GM12878 (cell line): ENCODE results near the gene SPOCK1. TPM values are rescaled to one million over a fixed set of nuclear protein-coding genes. Genes with fewer than 3 reads are reported as not detected.

ENCODE experiments used
- ATAC-seq: fragments of 200-7000 bp; cut with Tn5 transposase; 3 replicates; pipeline ENCODE4 v1.9.1; 2020; ENCODE audit warnings: mild to moderate bottlenecking, moderate library complexity
- BruUV-seq: library from RNA; stranded (reverse); fragments of 400-500 nt; replicated peaks from 2 replicates; lab custom pipeline; 2021; lab: Mats Ljungman, UMichigan
- CTCF ChIA-PET: fragments of 300-600 bp; sonication (Branson Sonifier 250); formaldehyde crosslinking; extraction: SDS; loops from one replicate; lab custom pipeline; 2021; ENCODE audit warnings: inconsistent platforms; lab: Yijun Ruan, JAX
- POLR2A ChIA-PET: fragments of 350-600 bp; formaldehyde crosslinking; extraction: SDS; loops from one replicate; lab custom pipeline; 2021; ENCODE audit warnings: inconsistent platforms; lab: Charles Lee
- RAD21 ChIA-PET: fragments of 300-600 bp; sonication (Branson Sonifier 250); formaldehyde crosslinking; loops from one replicate; lab custom pipeline; 2023; ENCODE audit warnings: antibody characterized with exemption; ENCODE audit not compliant: unreplicated experiment; lab: Charles Lee
- SMC1A ChIA-PET: fragments of 300-600 bp; sonication (Branson Sonifier 250); formaldehyde crosslinking; loops from one replicate; lab custom pipeline; 2023; ENCODE audit not compliant: unreplicated experiment, uncharacterized antibody; lab: Charles Lee
- DNase-seq: peaks from one replicate; pipeline ENCODE4 v3.0.0-alpha.2; 2011; ENCODE audit warnings: low read depth, low spot score
- FAIRE-seq: peaks from 3 replicates; lab custom pipeline; 2011; peaks lifted over from hg19 to GRCh38; lab: Jason Lieb, UNC
- H2AFZ ChIP-seq: 2 replicates; pipeline ENCODE4 v1.6.0; 2011; ENCODE audit warnings: low read depth, low read length, control low read depth; ENCODE audit not compliant: control insufficient read depth
- H3K27ac ChIP-seq: 2 replicates; pipeline ENCODE4 v1.5.1; 2011; ENCODE audit warnings: control low read depth; ENCODE audit not compliant: control insufficient read depth, insufficient read depth
- H3K27me3 ChIP-seq, 2 experiments: replicated peaks in 1 of 2; 2 replicates each; pipeline versions ENCODE4 v1.6.0 to v1.6.1; 2011; ENCODE audit warnings: low read length in 1 of 2; ENCODE audit not compliant: control insufficient read depth in 2 of 2, insufficient read depth in 2 of 2
- H3K36me3 ChIP-seq, 2 experiments: 2 replicates each; pipeline ENCODE4 v1.5.1; 2011; ENCODE audit warnings: low read length in 1 of 2; ENCODE audit not compliant: control insufficient read depth in 2 of 2, insufficient read depth in 2 of 2
- H3K4me1 ChIP-seq: 2 replicates; pipeline ENCODE4 v1.6.1; 2011; ENCODE audit warnings: mild to moderate bottlenecking, low read length, moderate library complexity, mixed read lengths; ENCODE audit not compliant: control insufficient read depth, insufficient read depth
- H3K4me2 ChIP-seq: 2 replicates; pipeline ENCODE4 v1.6.0; 2011; ENCODE audit warnings: control low read depth; ENCODE audit not compliant: control insufficient read depth, insufficient read depth
- H3K4me3 ChIP-seq: fragments of 200-600 bp; sonication (generic); 2 replicates; pipeline ENCODE4 v1.5.1; 2016
- H3K79me2 ChIP-seq: 2 replicates; pipeline ENCODE4 v1.6.0; 2011; ENCODE audit warnings: low read length; ENCODE audit not compliant: control insufficient read depth, insufficient read depth
- H3K9ac ChIP-seq: 2 replicates; pipeline ENCODE4 v1.8.0; 2011; ENCODE audit warnings: low read length, control low read depth, mixed read lengths; ENCODE audit not compliant: control insufficient read depth, insufficient read depth
- H3K9me3 ChIP-seq: replicated peaks from 3 replicates; pipeline ENCODE4 v1.5.1; 2011; ENCODE audit warnings: mild to moderate bottlenecking, low read length; ENCODE audit not compliant: control insufficient read depth, insufficient read depth
- H4K20me1 ChIP-seq: 2 replicates; pipeline ENCODE4 v1.6.0; 2011; ENCODE audit not compliant: control insufficient read depth, insufficient read depth
- BACH1 ChIP-seq: fragments of 450-650 bp; IDR thresholded peaks from 2 replicates; pipeline ENCODE4 v1.6.1; 2017; ENCODE audit warnings: mild to moderate bottlenecking, borderline replicate concordance
- CBFB ChIP-seq: IDR thresholded peaks from 2 replicates; pipeline ENCODE4 v1.6.1; 2016; ENCODE audit warnings: antibody characterized with exemption, low read depth
- FOXK2 ChIP-seq: fragments of 450-650 bp; IDR thresholded peaks from 2 replicates; pipeline ENCODE4 v1.6.1; 2017; ENCODE audit warnings: mild to moderate bottlenecking, moderate library complexity
- HDAC2 ChIP-seq: fragments of 200-600 bp; sonication (generic); IDR thresholded peaks from 2 replicates; pipeline ENCODE4 v1.6.1; 2017
- KDM1A ChIP-seq: fragments of 200-600 bp; sonication (generic); IDR thresholded peaks from 2 replicates; pipeline ENCODE4 v1.6.1; 2016; ENCODE audit warnings: borderline replicate concordance
- MTA2 ChIP-seq: fragments of 450-650 bp; IDR thresholded peaks from 2 replicates; pipeline ENCODE4 v1.6.1; 2016; ENCODE audit warnings: low read depth, mild to moderate bottlenecking, moderate library complexity
- MXI1 ChIP-seq: fragments of 150-350 bp; IDR thresholded peaks from 2 replicates; pipeline ENCODE4 v1.6.1; 2011; ENCODE audit warnings: low read depth, mild to moderate bottlenecking, inconsistent platforms, low read length, improper control_type of control experiment
- MYC ChIP-seq: IDR thresholded peaks from 2 replicates; pipeline ENCODE4 v1.6.1; 2011; ENCODE audit warnings: mild to moderate bottlenecking, low read length, moderate library complexity, inconsistent platforms; ENCODE audit not compliant: insufficient read depth, insufficient replicate concordance, insufficient read length, severe bottlenecking
- POLR2A ChIP-seq: IDR thresholded peaks from 2 replicates; pipeline ENCODE4 v1.6.1; 2011; ENCODE audit warnings: low read depth, mild to moderate bottlenecking, low read length
- SREBF1 ChIP-seq: IDR thresholded peaks from 2 replicates; pipeline ENCODE4 v1.6.1; 2012; ENCODE audit warnings: mild to moderate bottlenecking, low read length
- SUZ12 ChIP-seq: fragments of 200-600 bp; sonication (generic); IDR thresholded peaks from one replicate; pipeline ENCODE4 v1.6.1; 2018; ENCODE audit warnings: antibody characterized with exemption, mild to moderate bottlenecking; ENCODE audit not compliant: unreplicated experiment
- ZBED1 ChIP-seq: IDR thresholded peaks from 2 replicates; pipeline ENCODE4 v1.6.1; 2016; ENCODE audit warnings: borderline replicate concordance
- ZSCAN29 ChIP-seq: fragments of 450-650 bp; IDR thresholded peaks from 2 replicates; pipeline ENCODE4 v1.6.1; 2017; ENCODE audit warnings: mild to moderate bottlenecking, moderate library complexity
- ZZZ3 ChIP-seq: IDR thresholded peaks from 2 replicates; pipeline ENCODE4 v1.6.1; 2011; ENCODE audit warnings: low read depth; ENCODE audit not compliant: control insufficient read depth, insufficient read length
- WGBS: methylation state at CpG from one replicate; pipeline ENCODE4 v1.1.6; 2016; ENCODE audit warnings: low lambda C conversion rate; ENCODE audit not compliant: insufficient replicate concordance, insufficient coverage; ENCODE audit errors: missing lambda C conversion rate; 5-methylcytosine and 5-hydroxymethylcytosine counted together
- in situ Hi-C: fragments of 300-500 bp; cut with MboI; formaldehyde crosslinking; loops from 9 replicates; pipeline ENCODE4 v1.14.3; 2018; ENCODE audit warnings: mixed read lengths
- intact Hi-C: fragments of 100-400 bp; cut with micrococcal nuclease; formaldehyde crosslinking; loops from one replicate; pipeline ENCODE4 v1.14.2; 2022; ENCODE audit not compliant: unreplicated experiment
- polyA plus RNA-seq, 11 experiments: library from polyadenylated mRNA; depleted of rRNA in 4 of 11; unstranded in 6 of 11; stranded (reverse) in 5 of 11; fragments of >200 nt; fragmentation: Nextera tagmentation in 4 of 11; fragmentation: Illumina TruSeq in 1 of 11; extraction: Ambion mirVana in 4 of 11; extraction: Trizol in 1 of 11; gene quantifications; 1 replicate in 1 of 11; 2 replicates in 10 of 11; pipeline versions ENCODE4 v1.2.1 to v1.2.3, GENCODE V29; 2011 to 2016; ENCODE audit warnings: inconsistent platforms in 2 of 11, missing spikeins in 2 of 11, low read depth in 1 of 11
- total RNA-seq, 4 experiments: library from RNA; depleted of rRNA in 3 of 4; stranded (reverse); fragments of >200 nt in 3 of 4; fragmentation: Illumina TruSeq in 1 of 4; extraction: Trizol in 1 of 4; gene quantifications; 2 replicates each; pipeline versions ENCODE4 v1.2.1 to v1.2.3, GENCODE V29; 2013 to 2021
- TF ChIP-seq, protein P1 (sequence below): IDR thresholded peaks from 2 replicates; pipeline ENCODE4 v1.6.1; 2012; ENCODE audit warnings: improper control_type of control experiment, low read depth, low read length; ENCODE audit not compliant: insufficient replicate concordance
- TF ChIP-seq, protein P2 (sequence below): fragments of 450-650 bp; IDR thresholded peaks from 2 replicates; pipeline ENCODE4 v1.6.1; 2017; ENCODE audit warnings: low read depth, mild to moderate bottlenecking, moderate library complexity

SPOCK1 gene
- total and polyA plus RNA-seq, 10 of the 15 experiments (the other 5 are each of a cell fraction or from before 2014, with no cell fraction given): 0.06 to 0.68 (median 0.25) TPM; not detected in 3

DNA sequence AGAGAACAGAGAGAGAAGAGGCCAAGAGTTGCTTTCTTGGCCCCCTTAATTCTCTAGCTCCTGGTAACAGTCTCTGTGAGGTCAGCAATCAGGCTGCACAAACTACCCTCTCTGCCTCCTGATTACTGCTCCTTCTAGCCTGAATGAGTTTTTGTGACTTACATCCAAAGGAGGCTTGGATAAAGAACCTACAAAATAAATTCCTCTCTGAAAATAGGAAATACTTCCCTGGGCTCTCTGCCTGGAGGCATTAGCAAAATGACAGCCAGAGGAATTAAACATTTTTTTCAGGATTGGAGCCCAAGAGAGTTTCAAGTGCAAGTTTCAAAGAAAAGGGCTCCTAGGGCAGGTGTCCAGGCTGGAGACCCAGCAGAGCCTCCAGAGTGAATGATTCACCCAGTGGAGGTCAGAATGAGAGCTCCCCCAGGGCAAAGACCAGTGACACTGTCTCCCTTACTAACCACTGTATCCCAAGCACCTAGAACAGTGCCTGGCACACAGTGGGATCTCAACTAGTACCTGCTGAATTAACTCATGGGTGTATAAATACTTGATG lies 162.5 kb downstream of the SPOCK1 start (continued):
- TF ChIP-seq, protein P1, sequence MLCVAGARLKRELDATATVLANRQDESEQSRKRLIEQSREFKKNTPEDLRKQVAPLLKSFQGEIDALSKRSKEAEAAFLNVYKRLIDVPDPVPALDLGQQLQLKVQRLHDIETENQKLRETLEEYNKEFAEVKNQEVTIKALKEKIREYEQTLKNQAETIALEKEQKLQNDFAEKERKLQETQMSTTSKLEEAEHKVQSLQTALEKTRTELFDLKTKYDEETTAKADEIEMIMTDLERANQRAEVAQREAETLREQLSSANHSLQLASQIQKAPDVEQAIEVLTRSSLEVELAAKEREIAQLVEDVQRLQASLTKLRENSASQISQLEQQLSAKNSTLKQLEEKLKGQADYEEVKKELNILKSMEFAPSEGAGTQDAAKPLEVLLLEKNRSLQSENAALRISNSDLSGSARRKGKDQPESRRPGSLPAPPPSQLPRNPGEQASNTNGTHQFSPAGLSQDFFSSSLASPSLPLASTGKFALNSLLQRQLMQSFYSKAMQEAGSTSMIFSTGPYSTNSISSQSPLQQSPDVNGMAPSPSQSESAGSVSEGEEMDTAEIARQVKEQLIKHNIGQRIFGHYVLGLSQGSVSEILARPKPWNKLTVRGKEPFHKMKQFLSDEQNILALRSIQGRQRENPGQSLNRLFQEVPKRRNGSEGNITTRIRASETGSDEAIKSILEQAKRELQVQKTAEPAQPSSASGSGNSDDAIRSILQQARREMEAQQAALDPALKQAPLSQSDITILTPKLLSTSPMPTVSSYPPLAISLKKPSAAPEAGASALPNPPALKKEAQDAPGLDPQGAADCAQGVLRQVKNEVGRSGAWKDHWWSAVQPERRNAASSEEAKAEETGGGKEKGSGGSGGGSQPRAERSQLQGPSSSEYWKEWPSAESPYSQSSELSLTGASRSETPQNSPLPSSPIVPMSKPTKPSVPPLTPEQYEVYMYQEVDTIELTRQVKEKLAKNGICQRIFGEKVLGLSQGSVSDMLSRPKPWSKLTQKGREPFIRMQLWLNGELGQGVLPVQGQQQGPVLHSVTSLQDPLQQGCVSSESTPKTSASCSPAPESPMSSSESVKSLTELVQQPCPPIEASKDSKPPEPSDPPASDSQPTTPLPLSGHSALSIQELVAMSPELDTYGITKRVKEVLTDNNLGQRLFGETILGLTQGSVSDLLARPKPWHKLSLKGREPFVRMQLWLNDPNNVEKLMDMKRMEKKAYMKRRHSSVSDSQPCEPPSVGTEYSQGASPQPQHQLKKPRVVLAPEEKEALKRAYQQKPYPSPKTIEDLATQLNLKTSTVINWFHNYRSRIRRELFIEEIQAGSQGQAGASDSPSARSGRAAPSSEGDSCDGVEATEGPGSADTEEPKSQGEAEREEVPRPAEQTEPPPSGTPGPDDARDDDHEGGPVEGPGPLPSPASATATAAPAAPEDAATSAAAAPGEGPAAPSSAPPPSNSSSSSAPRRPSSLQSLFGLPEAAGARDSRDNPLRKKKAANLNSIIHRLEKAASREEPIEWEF: no peak
- TF ChIP-seq ZZZ3 (no peak), SREBF1 (no peak)
- TF ChIP-seq, all 136 proteins: peak for 0

DNA sequence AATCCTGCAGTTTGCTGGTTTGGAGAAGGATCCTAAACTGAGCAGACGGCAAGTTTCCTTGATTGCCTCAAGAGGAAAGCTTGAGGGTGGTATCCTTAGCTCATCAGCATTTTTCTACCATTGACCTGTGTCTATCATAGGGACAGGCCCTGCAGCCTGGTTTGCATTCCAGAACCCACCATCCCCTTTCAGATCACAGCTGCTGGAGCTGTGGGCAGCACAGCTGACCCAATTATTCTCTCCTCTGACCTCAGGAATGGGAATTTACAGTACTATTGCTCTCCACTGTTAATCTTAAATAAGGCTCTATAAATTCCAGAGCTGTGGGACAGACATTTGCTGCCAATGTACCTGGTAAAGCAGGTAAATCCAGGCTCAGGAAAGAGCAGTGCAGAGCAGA lies 163.0 kb downstream of the SPOCK1 start:
- FAIRE-seq (no peak), DNase-seq (no peak), ATAC-seq (no peak)
- in situ Hi-C loops (loop anchor here (25.0 kb wide), 1 partner anchor 751 kb away; the partner anchor contains the start of gene WNT8A), intact Hi-C loops (no loop called here)
- H3K36me3 ChIP-seq: no peaks in the 10 kb centered on the region
- no peak overlapping the region for H3K4me3 ChIP-seq
- H3K4me1 ChIP-seq: no peaks in the 10 kb centered on the region
- 44% methylated on average over 1 of the region's 1 CpG for WGBS
- no peak overlapping the region for H3K27ac ChIP-seq
- no TSS peak for BruUV-seq
- no peak overlapping the region for H3K9ac ChIP-seq
- H3K4me2 ChIP-seq: no peak overlapping the region
- SMC1A ChIA-PET: no interaction called here
- no peaks in the 10 kb centered on the region for H3K27me3 ChIP-seq
- POLR2A ChIA-PET: no interaction called here
- CTCF ChIA-PET: interaction anchor here (1.0 to 1.8 kb wide), 3 partner anchors 9 to 16 kb away, joined by 3 to 8 read pairs (median 4); no protein-coding TSS in a partner anchor
- H3K9me3 ChIP-seq: no peaks in the 10 kb centered on the region
- H3K79me2 ChIP-seq: no peaks in the 10 kb centered on the region
- H2AFZ ChIP-seq: no peak overlapping the region
- TF ChIP-seq ZBED1 (no peak), ZSCAN29 (no peak), HDAC2 (no peak), MYC (no peak), MTA2 (no peak), CBFB (no peak), KDM1A (no peak), MXI1 (no peak), BACH1 (no peak), POLR2A (no peak), FOXK2 (no peak), SUZ12 (no peak)
- TF ChIP-seq, protein P2, sequence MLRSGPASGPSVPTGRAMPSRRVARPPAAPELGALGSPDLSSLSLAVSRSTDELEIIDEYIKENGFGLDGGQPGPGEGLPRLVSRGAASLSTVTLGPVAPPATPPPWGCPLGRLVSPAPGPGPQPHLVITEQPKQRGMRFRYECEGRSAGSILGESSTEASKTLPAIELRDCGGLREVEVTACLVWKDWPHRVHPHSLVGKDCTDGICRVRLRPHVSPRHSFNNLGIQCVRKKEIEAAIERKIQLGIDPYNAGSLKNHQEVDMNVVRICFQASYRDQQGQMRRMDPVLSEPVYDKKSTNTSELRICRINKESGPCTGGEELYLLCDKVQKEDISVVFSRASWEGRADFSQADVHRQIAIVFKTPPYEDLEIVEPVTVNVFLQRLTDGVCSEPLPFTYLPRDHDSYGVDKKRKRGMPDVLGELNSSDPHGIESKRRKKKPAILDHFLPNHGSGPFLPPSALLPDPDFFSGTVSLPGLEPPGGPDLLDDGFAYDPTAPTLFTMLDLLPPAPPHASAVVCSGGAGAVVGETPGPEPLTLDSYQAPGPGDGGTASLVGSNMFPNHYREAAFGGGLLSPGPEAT: no peak
- TF ChIP-seq, all 136 proteins: peak for 0
- RAD21 ChIA-PET: no interaction called here
- 0 out of 2 replicates have a peak, but pooled peaks cover 2% of the 10 kb centered on the region for H4K20me1 ChIP-seq
